ENCODE results near the gene RSF1.

- TF ChIP-seq ETV6 (CRISPR knock-in tag; IDR thresholded peaks at IDR 0.05) (no peak), FOXP1 (CRISPR knock-in tag; IDR thresholded peaks at IDR 0.05; ENCODE audit: borderline replicate concordance) (no peak), CTCF (IDR thresholded peaks at IDR 0.05) (no peak), MAX (CRISPR knock-in tag; IDR thresholded peaks at IDR 0.05) (no peak), NR3C1 (CRISPR knock-in tag; conservative IDR thresholded peaks at IDR 0.05; ENCODE audit: low read depth) (no peak), USF2 (CRISPR knock-in tag; IDR thresholded peaks at IDR 0.05) (no peak), SMAD4 (CRISPR knock-in tag; IDR thresholded peaks at IDR 0.05) (no peak), STAT6 (CRISPR knock-in tag; conservative IDR thresholded peaks at IDR 0.05; ENCODE audit: low read depth) (no peak)
Observed at GRCh38 chr11:77747381-77747969, 73.0 kb downstream of the RSF1 start.

Measured in WTC11 (cell line).